ENCODE data around the gene SSBP3. TPM values are rescaled to one million over a fixed set of nuclear protein-coding genes. Genes with fewer than 3 reads are reported as not detected.

Gene SSBP3
- total RNA-seq, 1 donor from 2014 or later, result 29.7 TPM

DNA sequence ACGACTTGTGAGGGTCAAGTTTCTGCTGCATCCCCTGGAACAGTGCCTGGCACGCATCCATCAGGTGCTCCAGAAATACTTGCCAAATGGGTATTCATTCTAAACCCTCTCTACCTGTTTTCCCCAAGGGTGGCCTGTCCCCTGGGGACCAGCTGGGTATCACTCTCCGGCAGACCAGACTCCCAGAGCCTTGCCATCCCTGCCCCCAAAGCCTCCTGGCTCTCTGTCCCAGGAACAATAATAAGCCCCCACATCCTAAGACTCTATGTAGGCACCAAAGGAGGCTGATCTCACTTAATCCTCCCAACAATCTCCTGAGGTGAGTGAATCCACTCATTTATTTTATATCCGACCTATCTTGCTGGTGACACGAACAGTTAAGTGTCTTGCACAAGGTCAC lies 109.5 kb downstream of the SSBP3 start:
- TF ChIP-seq, protein P1, sequence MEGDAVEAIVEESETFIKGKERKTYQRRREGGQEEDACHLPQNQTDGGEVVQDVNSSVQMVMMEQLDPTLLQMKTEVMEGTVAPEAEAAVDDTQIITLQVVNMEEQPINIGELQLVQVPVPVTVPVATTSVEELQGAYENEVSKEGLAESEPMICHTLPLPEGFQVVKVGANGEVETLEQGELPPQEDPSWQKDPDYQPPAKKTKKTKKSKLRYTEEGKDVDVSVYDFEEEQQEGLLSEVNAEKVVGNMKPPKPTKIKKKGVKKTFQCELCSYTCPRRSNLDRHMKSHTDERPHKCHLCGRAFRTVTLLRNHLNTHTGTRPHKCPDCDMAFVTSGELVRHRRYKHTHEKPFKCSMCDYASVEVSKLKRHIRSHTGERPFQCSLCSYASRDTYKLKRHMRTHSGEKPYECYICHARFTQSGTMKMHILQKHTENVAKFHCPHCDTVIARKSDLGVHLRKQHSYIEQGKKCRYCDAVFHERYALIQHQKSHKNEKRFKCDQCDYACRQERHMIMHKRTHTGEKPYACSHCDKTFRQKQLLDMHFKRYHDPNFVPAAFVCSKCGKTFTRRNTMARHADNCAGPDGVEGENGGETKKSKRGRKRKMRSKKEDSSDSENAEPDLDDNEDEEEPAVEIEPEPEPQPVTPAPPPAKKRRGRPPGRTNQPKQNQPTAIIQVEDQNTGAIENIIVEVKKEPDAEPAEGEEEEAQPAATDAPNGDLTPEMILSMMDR (IDR thresholded peaks at IDR 0.05), result no peak
- intact Hi-C loops (cut with micrococcal nuclease), result no loop called here
- CTCF ChIA-PET, result no interaction called here
- POLR2A ChIA-PET, result no interaction called here
- H3K4me3 Mint-ChIP-seq, result no peak overlapping the region
- no peaks in the 10 kb centered on the region for H3K27me3 Mint-ChIP-seq
- no peak for DNase-seq
- no peaks in the 10 kb centered on the region for H3K9me3 Mint-ChIP-seq
- ATAC-seq (ENCODE audit: low read depth), result no peak
- peaks cover 23% of the 10 kb centered on the region for H3K4me1 Mint-ChIP-seq
- no peak overlapping the region for H3K27ac Mint-ChIP-seq
- H3K36me3 Mint-ChIP-seq (ENCODE audit: low read depth), result no peaks in the 10 kb centered on the region

DNA sequence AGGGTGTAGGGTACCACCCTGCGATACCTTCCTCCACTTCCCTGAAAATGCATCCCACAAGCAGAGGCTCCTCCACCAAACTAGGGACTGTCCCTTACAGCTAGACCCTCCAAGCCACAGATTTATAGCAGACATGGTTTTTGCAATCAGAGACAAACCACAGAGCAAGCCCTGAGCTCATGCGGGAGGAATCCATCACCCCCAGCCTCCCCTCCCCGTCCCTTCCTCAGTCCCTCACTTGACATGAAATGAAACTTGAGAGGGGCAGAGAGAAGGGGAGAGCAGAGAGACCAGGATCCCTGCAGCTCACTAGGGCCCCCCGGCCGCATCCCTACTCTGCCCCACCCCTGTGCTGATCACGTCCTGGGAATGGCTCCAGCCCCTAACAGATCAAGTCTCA lies 111.3 kb downstream of the SSBP3 start:
- ATAC-seq (ENCODE audit: low read depth) (no peak), DNase-seq (no peak)
- Mint-ChIP-seq H3K27me3 (no peaks in the 10 kb centered on the region), H3K27ac (no peak overlapping the region), H3K4me3 (no peak overlapping the region), H3K9me3 (no peaks in the 10 kb centered on the region), H3K36me3 (ENCODE audit: low read depth) (no peaks in the 10 kb centered on the region), H3K4me1 (peaks cover 20% of the 10 kb centered on the region)
- POLR2A ChIA-PET, result no interaction called here
- CTCF ChIA-PET, result no interaction called here
- intact Hi-C loops (cut with micrococcal nuclease), result no loop called here
- TF ChIP-seq, protein P1 (IDR thresholded peaks at IDR 0.05), result no peak

DNA sequence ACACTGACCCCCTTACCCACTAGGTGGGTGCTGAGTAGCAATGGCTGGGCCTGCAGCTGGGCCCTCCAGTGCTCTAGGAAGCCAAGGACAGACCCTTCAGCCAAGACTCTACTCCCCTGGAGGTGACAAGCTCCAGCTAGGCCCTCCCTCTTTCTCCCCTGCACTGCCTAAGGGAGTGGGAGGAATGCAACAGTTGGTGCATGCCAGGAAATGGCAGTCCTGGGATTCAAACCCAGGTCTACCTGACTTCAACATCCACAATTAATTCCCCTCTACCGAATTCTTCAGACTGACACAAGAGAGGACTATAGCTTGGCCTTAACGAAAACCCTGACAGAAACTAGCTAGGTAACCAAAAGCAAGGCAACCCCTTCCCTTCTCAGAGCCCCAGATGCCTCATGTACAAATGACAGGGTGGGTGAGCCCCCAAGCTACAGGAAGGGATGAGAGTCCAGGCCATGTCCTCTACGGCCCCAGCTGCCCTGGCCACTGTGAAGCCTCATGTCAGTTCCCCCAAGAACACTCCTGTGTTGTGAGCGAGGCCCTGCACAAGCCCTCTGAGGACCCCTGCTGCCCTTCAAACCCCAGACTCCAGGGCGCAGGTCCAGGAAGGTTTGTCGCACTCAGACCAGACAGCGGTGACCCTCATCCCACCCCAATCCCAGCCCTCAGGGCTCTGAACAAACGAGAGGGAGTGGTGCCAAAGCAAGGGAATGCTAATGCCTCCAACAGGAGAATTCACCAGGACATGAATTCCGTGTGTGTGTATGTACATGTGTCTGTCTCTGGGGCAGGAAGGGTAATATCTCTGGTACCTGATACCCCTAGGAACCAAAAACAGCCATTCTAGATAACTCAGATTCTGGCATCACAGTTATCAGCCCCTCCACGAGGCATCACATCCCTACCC lies 113.9 kb downstream of the SSBP3 start:
- H3K36me3 Mint-ChIP-seq (ENCODE audit: low read depth), result no peaks in the 10 kb centered on the region
- no peaks in the 10 kb centered on the region for H3K9me3 Mint-ChIP-seq
- no peak for ATAC-seq (ENCODE audit: low read depth)
- H3K4me3 Mint-ChIP-seq, result no peak overlapping the region
- ChIA-PET CTCF (no interaction called here), POLR2A (no interaction called here)
- no peak overlapping the region for H3K27ac Mint-ChIP-seq
- TF ChIP-seq, protein P1 (IDR thresholded peaks at IDR 0.05), result no peak
- H3K4me1 Mint-ChIP-seq, result peaks cover 5% of the 10 kb centered on the region
- H3K27me3 Mint-ChIP-seq, result no peaks in the 10 kb centered on the region
- intact Hi-C loops (cut with micrococcal nuclease), result no loop called here
- no peak for DNase-seq

DNA sequence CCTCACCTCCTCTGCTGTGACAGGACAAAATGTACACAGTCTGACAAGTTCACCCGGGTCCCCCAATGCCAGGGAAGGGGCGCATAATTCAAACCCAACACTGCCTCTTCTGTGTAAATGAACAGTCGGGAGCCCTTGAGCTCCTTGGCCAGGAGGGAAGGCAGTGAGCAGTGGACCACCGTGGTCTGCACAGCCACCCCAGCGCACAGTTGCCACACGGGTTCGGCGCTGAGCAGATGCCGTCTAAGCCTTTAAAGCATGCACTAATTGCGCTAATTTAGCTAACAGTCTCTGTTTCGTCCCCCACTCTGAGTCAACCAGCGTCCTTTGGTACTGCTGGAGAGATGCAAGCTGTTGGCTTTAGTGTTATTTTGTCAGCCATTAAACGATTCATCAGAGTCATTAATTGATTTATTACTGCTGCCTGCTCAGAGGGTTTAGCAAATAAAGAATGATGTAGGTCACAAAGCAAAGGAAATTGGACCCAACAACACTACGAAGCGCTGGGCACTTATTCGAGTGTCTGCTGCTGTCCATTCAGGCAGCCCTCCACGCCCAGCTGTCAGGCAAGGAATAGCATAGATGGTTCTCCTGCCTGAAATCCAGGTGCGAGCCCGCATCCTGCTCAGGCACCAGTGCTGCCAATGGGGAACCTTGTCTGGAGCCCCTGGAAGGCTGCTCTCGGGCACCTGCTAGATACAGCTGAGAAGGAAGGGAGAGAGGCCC lies 114.8 kb downstream of the SSBP3 start:
- Mint-ChIP-seq H3K36me3 (ENCODE audit: low read depth) (no peaks in the 10 kb centered on the region), H3K4me3 (no peak overlapping the region), H3K9me3 (no peaks in the 10 kb centered on the region), H3K4me1 (peaks cover 8% of the 10 kb centered on the region), H3K27ac (no peak overlapping the region), H3K27me3 (no peaks in the 10 kb centered on the region)
- ChIA-PET CTCF (no interaction called here), POLR2A (no interaction called here)
- TF ChIP-seq, protein P1 (IDR thresholded peaks at IDR 0.05), result no peak
- intact Hi-C loops (cut with micrococcal nuclease), result no loop called here
- ATAC-seq (ENCODE audit: low read depth) (no peak), DNase-seq (no peak)

DNA sequence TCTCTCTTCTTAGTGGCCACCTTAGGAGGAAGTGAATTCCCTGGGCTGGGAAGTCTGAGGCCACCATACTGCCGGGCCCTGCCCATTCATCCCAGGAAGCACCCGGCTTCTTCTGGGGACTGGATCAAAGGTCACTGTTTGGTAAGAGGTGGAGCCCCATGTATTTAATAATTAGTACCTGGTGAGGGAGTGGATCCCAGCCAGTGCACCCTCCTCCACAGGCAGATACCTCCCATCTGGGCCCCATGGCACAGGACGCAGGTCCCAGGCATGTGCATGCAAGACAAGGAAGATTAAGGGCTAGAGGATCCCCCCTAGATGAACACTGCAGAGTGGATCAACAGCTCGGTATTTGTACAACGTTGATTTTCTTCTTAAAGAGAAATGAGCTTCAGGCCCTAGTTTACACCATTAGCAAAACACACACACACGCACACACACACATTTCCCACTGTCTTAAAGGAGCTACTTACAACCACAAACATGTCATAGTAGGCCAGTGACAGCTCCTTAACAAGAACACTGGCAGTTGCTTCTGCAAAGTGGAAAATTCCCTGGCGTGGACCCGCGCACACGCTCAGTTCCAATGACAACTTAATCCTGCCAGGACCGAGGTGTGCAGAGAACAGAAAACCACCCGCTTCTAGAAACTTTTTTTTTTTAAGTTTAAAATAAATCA lies 115.5 kb downstream of the SSBP3 start:
- intact Hi-C loops (cut with micrococcal nuclease), result no loop called here
- Mint-ChIP-seq H3K27me3 (no peaks in the 10 kb centered on the region), H3K9me3 (no peaks in the 10 kb centered on the region), H3K27ac (no peak overlapping the region), H3K4me3 (no peak overlapping the region), H3K36me3 (ENCODE audit: low read depth) (no peaks in the 10 kb centered on the region), H3K4me1 (peaks cover 8% of the 10 kb centered on the region)
- ATAC-seq (ENCODE audit: low read depth), result no peak
- ChIA-PET CTCF (interaction anchor here (0.6 kb wide), 1 partner anchor 331 kb away, joined by 3 read pairs; no protein-coding TSS in a partner anchor), POLR2A (no interaction called here)
- DNase-seq, result no peak
- TF ChIP-seq, protein P1 (IDR thresholded peaks at IDR 0.05), result no peak

All from activated B cell treated with CpG ODN at 0.5 μM for 24 hours (primary cell).